Caco-2 (cell line): Measurements from ENCODE around the gene GNB5. TPM values are rescaled to one million over a fixed set of nuclear protein-coding genes. Genes with fewer than 3 reads are reported as not detected.

Source experiments
- BruUV-seq: library from RNA; stranded (reverse); fragments of 400-500 nt; replicated peaks from 2 replicates; lab custom pipeline; 2021; lab: Mats Ljungman, UMichigan
- CTCF ChIA-PET: fragments of 300-600 bp; sonication (Branson Sonifier 250); formaldehyde crosslinking; loops from one replicate; lab custom pipeline; 2022; ENCODE audit warnings: antibody characterized with exemption; lab: Charles Lee
- POLR2A ChIA-PET: fragments of 300-600 bp; sonication (Branson Sonifier 250); formaldehyde crosslinking; loops from one replicate; lab custom pipeline; 2022; ENCODE audit warnings: antibody characterized with exemption; lab: Charles Lee
- DNase-seq, 2 experiments: peaks; one replicate each; pipeline versions ENCODE4 v3.0.0 to v3.0.0-alpha.2; 2020 to 2022
- H3K27me3 ChIP-seq: replicated peaks from 2 replicates; pipeline ENCODE4 v1.6.0; 2011; ENCODE audit warnings: low read length; ENCODE audit not compliant: control insufficient read depth, insufficient read depth
- H3K36me3 ChIP-seq: 2 replicates; pipeline ENCODE4 v1.5.1; 2011; ENCODE audit warnings: low read length; ENCODE audit not compliant: control insufficient read depth, insufficient read depth
- H3K4me1 ChIP-seq: fragments of 250-450 bp; sonication (Bioruptor Pico); 2 replicates; pipeline ENCODE4 v1.5.1; 2020; ENCODE audit warnings: mild to moderate bottlenecking
- H3K4me3 ChIP-seq: 2 replicates; pipeline ENCODE4 v1.5.1; 2011; ENCODE audit warnings: low read depth, mild to moderate bottlenecking, control low read depth, low read length
- H3K9me3 ChIP-seq: fragments of 250-450 bp; sonication (Bioruptor Pico); 2 replicates; pipeline ENCODE4 v1.5.1; 2020; ENCODE audit warnings: mild to moderate bottlenecking, moderate library complexity
- H3K27ac Mint-ChIP-seq: one replicate; pipeline ENCODE4 v1.8.0; 2022; ENCODE audit warnings: mixed read lengths; ENCODE audit not compliant: unreplicated experiment
- H3K27me3 Mint-ChIP-seq: one replicate; pipeline ENCODE4 v1.8.0; 2022; ENCODE audit warnings: mixed read lengths; ENCODE audit not compliant: insufficient read depth, unreplicated experiment
- H3K36me3 Mint-ChIP-seq: one replicate; pipeline ENCODE4 v1.8.0; 2022; ENCODE audit warnings: mild to moderate bottlenecking, mixed read lengths; ENCODE audit not compliant: insufficient read depth, unreplicated experiment
- H3K4me1 Mint-ChIP-seq: one replicate; pipeline ENCODE4 v1.8.0; 2022; ENCODE audit warnings: low read depth, mixed read lengths; ENCODE audit not compliant: unreplicated experiment
- H3K4me3 Mint-ChIP-seq: one replicate; pipeline ENCODE4 v1.8.0; 2022; ENCODE audit warnings: mild to moderate bottlenecking, moderate library complexity, mixed read lengths; ENCODE audit not compliant: unreplicated experiment
- H3K9me3 Mint-ChIP-seq: one replicate; pipeline ENCODE4 v1.8.0; 2022; ENCODE audit warnings: mixed read lengths; ENCODE audit not compliant: unreplicated experiment
- CTCF ChIP-seq, 2 experiments: fragments of 200-600 bp in 1 of 2; IDR thresholded peaks; 1 replicate in 1 of 2; 2 replicates in 1 of 2; pipeline versions ENCODE4 v1.5.1 to v1.8.0; 2011 to 2022; ENCODE audit warnings: antibody characterized with exemption in 1 of 2, control low read depth in 1 of 2, inconsistent platforms in 1 of 2, low read depth in 1 of 2, low read length in 1 of 2, mild to moderate bottlenecking in 1 of 2, moderate library complexity in 1 of 2; ENCODE audit not compliant: insufficient read depth in 1 of 2, severe bottlenecking in 1 of 2, unreplicated experiment in 1 of 2
- intact Hi-C: fragments of 100-400 bp; cut with micrococcal nuclease; formaldehyde crosslinking; loops from one replicate; pipeline ENCODE4 v1.10.0; 2022; ENCODE audit not compliant: unreplicated experiment
- total RNA-seq: library from RNA; stranded (reverse); gene quantifications from 2 replicates; pipeline ENCODE4 v1.2.3, GENCODE V29; 2022

GNB5 gene
- total RNA-seq, 1 experiment from 2014 or later: 23.2 TPM

GRCh38 chr15:52082197-52083036 is 108.8 kb downstream of the GNB5 start:
- no peak for TF ChIP-seq CTCF (IDR thresholded peaks at IDR 0.05; ENCODE audit: insufficient read depth in 1 of 2, low read depth in 1 of 2, low read length in 1 of 2, severe bottlenecking in 1 of 2, unreplicated experiment in 1 of 2)
- Mint-ChIP-seq H3K27me3 (no peaks in the 10 kb centered on the region), H3K9me3 (no peaks in the 10 kb centered on the region), H3K4me3 (no peak overlapping the region), H3K4me1 (no peaks in the 10 kb centered on the region), H3K27ac (no peak overlapping the region), H3K36me3 (no peaks in the 10 kb centered on the region)
- Histone ChIP-seq H3K27me3 (no peaks in the 10 kb centered on the region), H3K4me1 (no peaks in the 10 kb centered on the region), H3K36me3 (no peaks in the 10 kb centered on the region), H3K4me3 (no peak overlapping the region), H3K9me3 (peaks cover 12% of the 10 kb centered on the region; the same call in 1 of the 2 replicates)
- no peak for DNase-seq
- BruUV-seq: no TSS peak
- ChIA-PET CTCF (no interaction called here), POLR2A (no interaction called here)
- intact Hi-C loops: no loop called here

GRCh38 chr15:52080706-52081392 is 110.3 kb downstream of the GNB5 start:
- Histone ChIP-seq H3K36me3 (no peaks in the 10 kb centered on the region), H3K4me3 (no peak overlapping the region), H3K9me3 (no peaks in the 10 kb centered on the region), H3K27me3 (no peaks in the 10 kb centered on the region), H3K4me1 (no peaks in the 10 kb centered on the region)
- Mint-ChIP-seq H3K27ac (no peak overlapping the region), H3K36me3 (no peaks in the 10 kb centered on the region), H3K27me3 (no peaks in the 10 kb centered on the region), H3K9me3 (no peaks in the 10 kb centered on the region), H3K4me3 (no peak overlapping the region), H3K4me1 (peaks cover 8% of the 10 kb centered on the region)
- CTCF ChIA-PET: interaction anchor here (0.7 to 2.3 kb wide), 2 partner anchors 43 to 127 kb away, joined by 3 to 8 read pairs; no protein-coding TSS in a partner anchor
- POLR2A ChIA-PET: no interaction called here
- no peak for DNase-seq
- BruUV-seq: no TSS peak
- TF ChIP-seq CTCF (IDR thresholded peaks at IDR 0.05; ENCODE audit: insufficient read depth in 1 of 2, low read depth in 1 of 2, low read length in 1 of 2, severe bottlenecking in 1 of 2, unreplicated experiment in 1 of 2): no peak
- intact Hi-C loops: no loop called here

DNA sequence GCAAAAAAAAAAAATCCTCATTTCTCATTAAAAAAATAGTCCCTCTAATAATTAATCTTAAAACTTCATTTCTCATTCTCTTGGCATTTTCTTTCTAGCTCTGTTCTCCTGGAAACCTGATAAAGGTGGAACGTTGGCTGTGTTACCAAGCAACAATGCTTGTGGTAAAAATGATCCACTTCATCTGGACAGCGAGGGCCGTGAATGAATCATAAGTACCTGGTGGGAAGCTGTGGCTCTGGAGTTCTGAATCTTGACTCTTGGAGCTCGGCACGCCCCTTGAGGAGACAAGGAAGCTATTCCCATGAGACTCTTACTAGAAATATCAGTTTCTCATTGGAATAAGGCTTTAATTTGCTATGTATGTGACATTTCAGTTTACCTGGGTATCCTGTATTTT is 111.2 kb downstream of the GNB5 start:
- BruUV-seq: no TSS peak
- Histone ChIP-seq H3K27me3 (no peaks in the 10 kb centered on the region), H3K4me1 (no peaks in the 10 kb centered on the region), H3K36me3 (no peaks in the 10 kb centered on the region), H3K4me3 (no peak overlapping the region), H3K9me3 (no peaks in the 10 kb centered on the region)
- peaks cover 8% of the 10 kb centered on the region for H3K4me1 Mint-ChIP-seq
- no peak overlapping the region for H3K27ac Mint-ChIP-seq
- intact Hi-C loops: no loop called here
- TF ChIP-seq CTCF (IDR thresholded peaks at IDR 0.05; ENCODE audit: insufficient read depth in 1 of 2, low read depth in 1 of 2, low read length in 1 of 2, severe bottlenecking in 1 of 2, unreplicated experiment in 1 of 2): no peak
- ChIA-PET POLR2A (no interaction called here), CTCF (interaction anchor here (0.6 to 2.3 kb wide), 3 partner anchors 42 to 152 kb away, joined by 3 to 8 read pairs (median 3); no protein-coding TSS in a partner anchor)
- DNase-seq: no peak
- H3K36me3 Mint-ChIP-seq: no peaks in the 10 kb centered on the region
- no peaks in the 10 kb centered on the region for H3K27me3 Mint-ChIP-seq
- H3K9me3 Mint-ChIP-seq: no peaks in the 10 kb centered on the region
- H3K4me3 Mint-ChIP-seq: no peak overlapping the region
